Ishikawa (cell line): ENCODE data around the gene CEP350.

Experiments used
- CEBPB ChIP-seq: IDR thresholded peaks from 2 replicates; pipeline ENCODE4 v1.6.1; 2012
- CREB1 ChIP-seq: IDR thresholded peaks from 2 replicates; pipeline ENCODE4 v1.6.1; 2012; ENCODE audit warnings: low read depth
- EGR1 ChIP-seq: IDR thresholded peaks from 2 replicates; pipeline ENCODE4 v1.6.1; 2012
- EP300 ChIP-seq: IDR thresholded peaks from 2 replicates; pipeline ENCODE4 v1.6.1; 2012; ENCODE audit warnings: borderline replicate concordance
- FOXM1 ChIP-seq: IDR thresholded peaks from 2 replicates; pipeline ENCODE4 v1.6.1; 2012; ENCODE audit warnings: low read depth, borderline replicate concordance
- MAX ChIP-seq: IDR thresholded peaks from 2 replicates; pipeline ENCODE4 v1.6.1; 2012
- NFIC ChIP-seq: IDR thresholded peaks from 2 replicates; pipeline ENCODE4 v1.6.1; 2012
- RAD21 ChIP-seq: IDR thresholded peaks from 2 replicates; pipeline ENCODE4 v1.6.1; 2012; ENCODE audit warnings: low read depth
- TAF1 ChIP-seq: IDR thresholded peaks from 2 replicates; pipeline ENCODE4 v1.6.1; 2012; ENCODE audit warnings: low read depth, mild to moderate bottlenecking
- TCF12 ChIP-seq: IDR thresholded peaks from 2 replicates; pipeline ENCODE4 v1.6.1; 2012; ENCODE audit warnings: low read depth
- TEAD4 ChIP-seq: IDR thresholded peaks from 2 replicates; pipeline ENCODE4 v1.6.1; 2012
- YY1 ChIP-seq: IDR thresholded peaks from 2 replicates; pipeline ENCODE4 v1.6.1; 2012; ENCODE audit warnings: low read depth
- ZBTB7A ChIP-seq: IDR thresholded peaks from 2 replicates; pipeline ENCODE4 v1.6.1; 2012; ENCODE audit warnings: low read depth
- TF ChIP-seq, protein P1 (sequence below): IDR thresholded peaks from 2 replicates; pipeline ENCODE4 v1.6.1; 2012; ENCODE audit warnings: low read depth, mild to moderate bottlenecking
- TF ChIP-seq, protein P2 (sequence below): IDR thresholded peaks from 2 replicates; pipeline ENCODE4 v1.6.1; 2012

The CEP350 gene

DNA sequence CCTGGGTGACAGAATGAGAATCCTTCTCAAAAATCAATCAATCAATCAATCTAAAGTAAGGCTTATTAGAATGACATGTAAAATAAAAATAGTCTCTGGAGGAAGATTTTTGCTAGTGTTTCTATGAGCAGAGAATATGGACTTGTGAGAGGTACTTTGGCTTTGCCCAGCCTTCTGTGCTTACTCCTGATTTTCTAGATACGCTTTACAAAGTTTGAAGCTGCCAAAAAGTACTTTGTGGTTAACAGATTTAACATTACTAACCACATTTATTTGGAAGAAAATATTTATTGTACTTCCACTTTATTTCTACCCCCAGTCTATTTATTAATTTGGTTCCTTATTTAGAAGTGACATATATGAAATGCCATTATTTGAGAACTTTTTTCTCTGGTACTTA lies 41.0 kb downstream of the CEP350 start:
- TF ChIP-seq YY1 = no peak
- TF ChIP-seq FOXM1 = no peak
- no peak for TF ChIP-seq NFIC
- no peak for TF ChIP-seq TCF12
- TF ChIP-seq CEBPB = no peak
- no peak for TF ChIP-seq TAF1
- no peak for TF ChIP-seq TEAD4
- TF ChIP-seq, protein P1, sequence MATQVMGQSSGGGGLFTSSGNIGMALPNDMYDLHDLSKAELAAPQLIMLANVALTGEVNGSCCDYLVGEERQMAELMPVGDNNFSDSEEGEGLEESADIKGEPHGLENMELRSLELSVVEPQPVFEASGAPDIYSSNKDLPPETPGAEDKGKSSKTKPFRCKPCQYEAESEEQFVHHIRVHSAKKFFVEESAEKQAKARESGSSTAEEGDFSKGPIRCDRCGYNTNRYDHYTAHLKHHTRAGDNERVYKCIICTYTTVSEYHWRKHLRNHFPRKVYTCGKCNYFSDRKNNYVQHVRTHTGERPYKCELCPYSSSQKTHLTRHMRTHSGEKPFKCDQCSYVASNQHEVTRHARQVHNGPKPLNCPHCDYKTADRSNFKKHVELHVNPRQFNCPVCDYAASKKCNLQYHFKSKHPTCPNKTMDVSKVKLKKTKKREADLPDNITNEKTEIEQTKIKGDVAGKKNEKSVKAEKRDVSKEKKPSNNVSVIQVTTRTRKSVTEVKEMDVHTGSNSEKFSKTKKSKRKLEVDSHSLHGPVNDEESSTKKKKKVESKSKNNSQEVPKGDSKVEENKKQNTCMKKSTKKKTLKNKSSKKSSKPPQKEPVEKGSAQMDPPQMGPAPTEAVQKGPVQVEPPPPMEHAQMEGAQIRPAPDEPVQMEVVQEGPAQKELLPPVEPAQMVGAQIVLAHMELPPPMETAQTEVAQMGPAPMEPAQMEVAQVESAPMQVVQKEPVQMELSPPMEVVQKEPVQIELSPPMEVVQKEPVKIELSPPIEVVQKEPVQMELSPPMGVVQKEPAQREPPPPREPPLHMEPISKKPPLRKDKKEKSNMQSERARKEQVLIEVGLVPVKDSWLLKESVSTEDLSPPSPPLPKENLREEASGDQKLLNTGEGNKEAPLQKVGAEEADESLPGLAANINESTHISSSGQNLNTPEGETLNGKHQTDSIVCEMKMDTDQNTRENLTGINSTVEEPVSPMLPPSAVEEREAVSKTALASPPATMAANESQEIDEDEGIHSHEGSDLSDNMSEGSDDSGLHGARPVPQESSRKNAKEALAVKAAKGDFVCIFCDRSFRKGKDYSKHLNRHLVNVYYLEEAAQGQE = no peak
- TF ChIP-seq ZBTB7A = no peak
- no peak for TF ChIP-seq EP300
- no peak for TF ChIP-seq MAX

GRCh38 chr1:179996099-179996498 lies 41.5 kb downstream of the CEP350 start:
- TF ChIP-seq MAX (no peak), TAF1 (no peak), TCF12 (no peak), YY1 (no peak), TEAD4 (no peak), FOXM1 (no peak)
- TF ChIP-seq, protein P2, sequence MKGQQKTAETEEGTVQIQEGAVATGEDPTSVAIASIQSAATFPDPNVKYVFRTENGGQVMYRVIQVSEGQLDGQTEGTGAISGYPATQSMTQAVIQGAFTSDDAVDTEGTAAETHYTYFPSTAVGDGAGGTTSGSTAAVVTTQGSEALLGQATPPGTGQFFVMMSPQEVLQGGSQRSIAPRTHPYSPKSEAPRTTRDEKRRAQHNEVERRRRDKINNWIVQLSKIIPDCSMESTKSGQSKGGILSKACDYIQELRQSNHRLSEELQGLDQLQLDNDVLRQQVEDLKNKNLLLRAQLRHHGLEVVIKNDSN = no peak

DNA sequence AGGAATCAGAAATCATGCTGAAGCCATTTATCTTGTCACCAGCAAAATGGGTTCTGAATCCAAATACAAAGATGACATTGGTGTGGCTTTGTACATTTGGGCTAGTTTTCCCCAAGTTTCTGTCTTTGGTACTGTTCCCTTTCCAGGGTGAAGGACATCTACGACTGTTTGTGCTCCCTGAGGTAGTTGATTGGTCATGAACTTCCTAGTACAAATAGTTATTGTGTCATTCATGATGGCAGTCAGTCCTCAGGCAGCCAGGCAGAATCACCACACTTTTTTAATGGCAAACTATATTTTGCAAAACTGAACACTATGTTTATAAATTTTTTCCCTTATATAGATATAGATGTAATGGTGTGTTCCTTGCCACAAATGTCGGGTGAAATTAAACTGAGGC lies 46.0 kb downstream of the CEP350 start:
- TF ChIP-seq TEAD4 (no peak), CEBPB (no peak), NFIC (no peak), FOXM1 (no peak), RAD21 (no peak), ZBTB7A (no peak), MAX (no peak), YY1 (no peak), EGR1 (no peak), EP300 (no peak), TAF1 (no peak), CREB1 (no peak), TCF12 (no peak)
- TF ChIP-seq, protein P1 = no peak
- TF ChIP-seq, protein P2 = no peak

DNA sequence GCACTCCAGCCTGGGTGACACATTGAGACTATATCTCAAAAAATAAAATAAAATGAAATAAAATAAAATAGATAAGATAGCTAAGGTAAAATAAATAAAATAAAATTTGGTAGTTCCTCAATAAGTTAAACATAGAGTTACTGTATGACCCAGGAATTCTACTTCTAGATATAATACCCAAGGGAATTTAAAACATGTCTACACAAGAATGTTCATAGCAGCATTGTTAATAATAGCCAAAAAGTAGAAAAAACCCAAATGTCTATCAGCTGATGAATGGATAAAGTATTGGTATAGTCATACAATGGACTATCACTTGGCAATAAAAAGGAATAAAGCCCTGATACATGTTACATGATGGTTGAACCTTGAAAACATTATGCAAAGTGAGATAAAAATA lies 47.8 kb downstream of the CEP350 start:
- no peak for TF ChIP-seq TEAD4
- no peak for TF ChIP-seq MAX
- TF ChIP-seq, protein P1 = no peak
- TF ChIP-seq RAD21 = no peak
- TF ChIP-seq TCF12 = no peak
- no peak for TF ChIP-seq EGR1
- TF ChIP-seq CREB1 = no peak
